ENCODE results near the gene OR6M1. TPM values are rescaled to one million over a fixed set of nuclear protein-coding genes. Genes with fewer than 3 reads are reported as not detected.

The OR6M1 gene
- total RNA-seq, 4 donors from 2014 or later: not detected

GRCh38 chr11:123798513-123799252, 7.5 kb downstream of the OR6M1 start:
- Histone ChIP-seq H3K4me1 (no peaks in the 10 kb centered on the region), H3K4me3 (no peak overlapping the region), H3K27me3 (no peaks in the 10 kb centered on the region), H3K27ac (no peak overlapping the region), H3K9me3 (no peaks in the 10 kb centered on the region), H3K36me3 (no peaks in the 10 kb centered on the region)
- WGBS, 2 donors: 85 to 86% methylated on average over 5 of the region's 5 CpGs
- TF ChIP-seq EP300 (IDR thresholded peaks at IDR 0.05) (no peak), CTCF (IDR thresholded peaks at IDR 0.05) (no peak), POLR2A (IDR thresholded peaks at IDR 0.05) (no peak)
- DNase-seq (ENCODE audit: low spot score in 2 of 2): no peak

DNA sequence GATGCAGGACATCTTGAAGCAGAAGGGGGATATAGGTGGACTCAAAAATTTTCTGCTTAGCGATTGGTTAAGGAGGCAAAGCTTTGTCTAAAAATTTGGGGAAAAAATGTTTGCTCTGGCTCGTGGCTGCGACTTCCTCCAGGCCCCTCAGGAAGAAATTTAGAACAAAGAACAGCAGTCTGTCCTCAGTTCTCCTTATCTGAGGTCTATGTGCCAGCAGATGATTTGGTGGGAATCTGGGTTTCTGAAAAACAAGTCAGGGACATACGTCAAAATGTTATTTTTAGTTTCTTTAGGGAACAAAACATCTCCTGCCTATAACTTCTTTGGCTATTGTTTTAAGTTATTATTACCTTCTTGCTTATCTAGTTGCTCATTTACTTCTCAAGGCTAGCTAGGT, 8.1 kb downstream of the OR6M1 start:
- TF ChIP-seq EP300 (IDR thresholded peaks at IDR 0.05): no peak
- TF ChIP-seq POLR2A (IDR thresholded peaks at IDR 0.05): no peak
- no peak for TF ChIP-seq CTCF (IDR thresholded peaks at IDR 0.05)
- WGBS, 2 donors: 70% methylated on average over 4 of the region's 4 CpGs
- Histone ChIP-seq H3K36me3 (no peaks in the 10 kb centered on the region), H3K9me3 (no peaks in the 10 kb centered on the region), H3K4me3 (no peak overlapping the region), H3K27me3 (no peaks in the 10 kb centered on the region), H3K27ac (no peak overlapping the region), H3K4me1 (no peaks in the 10 kb centered on the region)
- no peak for DNase-seq (ENCODE audit: low spot score in 2 of 2)

DNA sequence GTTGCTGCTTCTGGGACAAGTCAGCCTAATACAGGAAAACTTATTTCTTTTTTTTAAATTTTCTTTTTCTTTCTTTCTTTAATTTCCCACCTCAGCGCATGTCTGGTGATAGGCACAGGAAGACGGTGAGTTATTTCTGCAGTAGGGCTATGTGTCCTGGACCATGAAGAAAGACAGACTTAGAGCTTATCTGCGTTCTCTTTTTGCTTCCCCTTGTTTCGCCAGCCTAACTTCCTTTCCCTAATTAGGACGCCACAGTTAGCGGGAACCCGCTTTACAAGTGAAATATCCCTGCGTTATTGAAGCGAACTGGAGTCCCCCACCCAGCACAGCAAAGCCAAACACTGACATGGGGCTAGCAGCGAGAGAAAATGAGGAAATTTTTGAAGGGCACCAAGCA, 8.6 kb downstream of the OR6M1 start:
- no peak overlapping the region for H3K4me3 ChIP-seq
- no peaks in the 10 kb centered on the region for H3K9me3 ChIP-seq
- H3K27me3 ChIP-seq: no peaks in the 10 kb centered on the region
- no peak for DNase-seq (ENCODE audit: low spot score in 2 of 2)
- H3K27ac ChIP-seq: no peak overlapping the region
- H3K36me3 ChIP-seq: no peaks in the 10 kb centered on the region
- no peaks in the 10 kb centered on the region for H3K4me1 ChIP-seq
- TF ChIP-seq CTCF (IDR thresholded peaks at IDR 0.05) (no peak), POLR2A (IDR thresholded peaks at IDR 0.05) (no peak), EP300 (IDR thresholded peaks at IDR 0.05) (no peak)
- 65 to 68% methylated on average over 10 of the region's 10 CpGs for WGBS, 2 donors

- 45 to 53% methylated on average over 4 of the region's 4 CpGs for WGBS, 2 donors
- no peaks in the 10 kb centered on the region for H3K36me3 ChIP-seq
- no peak overlapping the region for H3K4me3 ChIP-seq
- H3K27ac ChIP-seq: no peak overlapping the region
- no peaks in the 10 kb centered on the region for H3K4me1 ChIP-seq
- no peak for TF ChIP-seq POLR2A (IDR thresholded peaks at IDR 0.05)
- TF ChIP-seq CTCF (IDR thresholded peaks at IDR 0.05): no peak
- TF ChIP-seq EP300 (IDR thresholded peaks at IDR 0.05): no peak
- no peaks in the 10 kb centered on the region for H3K9me3 ChIP-seq
- no peaks in the 10 kb centered on the region for H3K27me3 ChIP-seq
- DNase-seq (ENCODE audit: low spot score in 2 of 2): no peak
Observed at GRCh38 chr11:123797114-123797513, 9.0 kb downstream of the OR6M1 start.

- H3K36me3 ChIP-seq: no peaks in the 10 kb centered on the region
- 85 to 95% methylated on average over 1 of the region's 1 CpG for WGBS, 2 donors
- H3K4me3 ChIP-seq: no peak overlapping the region
- DNase-seq (ENCODE audit: low spot score in 2 of 2): no peak
- TF ChIP-seq EP300 (IDR thresholded peaks at IDR 0.05) (no peak), POLR2A (IDR thresholded peaks at IDR 0.05) (no peak), CTCF (IDR thresholded peaks at IDR 0.05) (no peak)
- H3K27me3 ChIP-seq: no peaks in the 10 kb centered on the region
- no peak overlapping the region for H3K27ac ChIP-seq
- H3K4me1 ChIP-seq: no peaks in the 10 kb centered on the region
- H3K9me3 ChIP-seq: no peaks in the 10 kb centered on the region
Observed at GRCh38 chr11:123796226-123796625, 9.9 kb downstream of the OR6M1 start.

Measured in tibial nerve (tissue), 4 donors.